ENCODE measurements around the gene MFAP2. TPM values are rescaled to one million over a fixed set of nuclear protein-coding genes. Genes with fewer than 3 reads are reported as not detected.

MFAP2 gene
- total RNA-seq = 10 to 100 TPM; 16.0 to 83.6 (median 36.1) TPM
- polyA plus RNA-seq = 10 to 100 TPM; 16.4 to 70.8 TPM
- long read RNA-seq, donor 1, transcript MFAP2-202 (9 exons, 1,260 nt) = major isoform, 71 of 233 reads
- long read RNA-seq, donor 1, partial matches to known transcripts = 12 of 233 reads
- long read RNA-seq, donor 1, other reads (novel, unspliced or antisense) = 148 of 233 reads
- long read RNA-seq, donor 2, transcript MFAP2-202 (9 exons, 1,260 nt) = major isoform, 32 of 76 reads
- long read RNA-seq, donor 2, partial matches to known transcripts = 18 of 76 reads
- long read RNA-seq, donor 2, other reads (novel, unspliced or antisense) = 24 of 76 reads
- long read RNA-seq, donor 3, transcript MFAP2-202 (9 exons, 1,260 nt) = major isoform, 155 of 272 reads
- long read RNA-seq, donor 3, partial matches to known transcripts = 15 of 272 reads
- long read RNA-seq, donor 3, other reads (novel, unspliced or antisense) = 102 of 272 reads

DNA sequence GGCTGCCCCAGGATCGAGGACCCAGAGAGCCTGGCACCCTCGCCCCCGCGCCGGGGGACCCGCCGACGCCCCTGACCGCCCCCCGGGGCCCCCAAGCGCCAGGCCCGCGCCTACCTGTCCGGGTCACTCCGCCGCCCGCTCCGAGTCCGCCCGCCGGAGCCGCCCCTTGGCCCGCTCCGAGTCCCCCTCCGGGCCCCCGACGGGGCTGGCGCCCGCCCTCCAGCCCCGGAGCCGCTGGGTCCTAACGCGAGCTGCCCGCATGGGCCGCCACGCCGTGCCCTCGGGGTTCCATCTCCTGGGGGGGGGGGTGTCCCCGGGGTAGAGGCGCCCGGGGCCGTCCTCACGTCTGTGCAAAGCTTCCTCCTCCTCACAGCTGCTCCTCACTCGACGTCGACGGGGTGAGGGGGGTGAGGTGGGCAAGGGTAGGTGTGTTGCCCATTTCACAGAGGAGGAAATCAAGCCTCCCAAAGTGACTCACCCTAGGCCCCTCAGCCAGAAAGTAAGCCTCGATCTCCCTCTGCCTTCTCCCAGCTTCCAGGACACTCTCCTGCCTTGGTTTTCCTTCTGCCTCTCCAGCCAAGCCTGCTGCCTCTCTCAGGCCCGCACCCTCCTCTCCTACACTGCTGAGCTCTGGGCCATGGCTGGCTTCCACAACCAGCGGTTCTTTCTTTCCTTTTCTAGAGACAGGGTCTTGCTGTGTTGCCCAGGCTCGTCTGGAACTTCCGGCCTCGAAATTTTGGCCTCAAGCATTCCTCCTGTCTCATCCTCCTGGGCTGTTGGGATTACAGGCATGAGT lies at the start of gene MFAP2:
Gene MFAP2, minus strand, starts transcription at position 148 of the 796 bp plus-strand sequence. CDS start 2,347 bp downstream, outside the sequence.
- Histone ChIP-seq H3K27me3 (no peaks in the 10 kb centered on the region), H3K4me3 (peak within 1 kb of the TSS; percentile 48), H3K27ac (peak within 1 kb of the TSS; percentile 89 to 91), H3K4me1 (ENCODE audit: insufficient read depth) (peaks cover 8% of the 10 kb centered on the region), H3K9me3 (no peaks in the 10 kb centered on the region), H3K36me3 (no peaks in the 10 kb centered on the region)
- intact Hi-C loops (cut with DNase I) = no loop called here
- peak; percentile 59 to 78 (median 66) for DNase-seq
- no peak for TF ChIP-seq EP300 (IDR thresholded peaks at IDR 0.05)
- no peak for TF ChIP-seq POLR2A (IDR thresholded peaks at IDR 0.05)
- TF ChIP-seq, protein P1, sequence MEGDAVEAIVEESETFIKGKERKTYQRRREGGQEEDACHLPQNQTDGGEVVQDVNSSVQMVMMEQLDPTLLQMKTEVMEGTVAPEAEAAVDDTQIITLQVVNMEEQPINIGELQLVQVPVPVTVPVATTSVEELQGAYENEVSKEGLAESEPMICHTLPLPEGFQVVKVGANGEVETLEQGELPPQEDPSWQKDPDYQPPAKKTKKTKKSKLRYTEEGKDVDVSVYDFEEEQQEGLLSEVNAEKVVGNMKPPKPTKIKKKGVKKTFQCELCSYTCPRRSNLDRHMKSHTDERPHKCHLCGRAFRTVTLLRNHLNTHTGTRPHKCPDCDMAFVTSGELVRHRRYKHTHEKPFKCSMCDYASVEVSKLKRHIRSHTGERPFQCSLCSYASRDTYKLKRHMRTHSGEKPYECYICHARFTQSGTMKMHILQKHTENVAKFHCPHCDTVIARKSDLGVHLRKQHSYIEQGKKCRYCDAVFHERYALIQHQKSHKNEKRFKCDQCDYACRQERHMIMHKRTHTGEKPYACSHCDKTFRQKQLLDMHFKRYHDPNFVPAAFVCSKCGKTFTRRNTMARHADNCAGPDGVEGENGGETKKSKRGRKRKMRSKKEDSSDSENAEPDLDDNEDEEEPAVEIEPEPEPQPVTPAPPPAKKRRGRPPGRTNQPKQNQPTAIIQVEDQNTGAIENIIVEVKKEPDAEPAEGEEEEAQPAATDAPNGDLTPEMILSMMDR (IDR thresholded peaks at IDR 0.05) = no peak
- 7 to 10% (median 9%) methylated on average over 39 to 53 of the region's 53 CpGs for WGBS, 3 donors

DNA sequence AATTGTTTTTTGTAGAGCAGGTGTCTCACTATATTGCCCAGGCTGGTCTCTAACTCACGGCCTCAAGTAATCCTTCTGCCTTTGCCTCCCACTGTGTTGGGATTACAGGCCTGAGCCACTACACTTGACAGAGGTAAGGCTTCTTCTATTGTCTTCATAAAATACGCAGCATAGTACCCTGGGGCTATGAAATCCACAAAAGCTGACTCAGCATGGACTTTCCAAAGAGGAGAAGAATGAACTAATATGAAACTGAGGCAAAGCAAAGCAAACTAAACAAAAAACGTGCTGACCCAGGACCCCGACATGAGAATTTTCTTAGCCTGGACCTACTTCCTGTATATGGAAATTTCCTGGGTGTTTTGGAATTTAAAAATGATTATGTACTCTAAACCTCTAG lies 49.8 kb upstream of the MFAP2 start:
- H3K4me1 ChIP-seq (ENCODE audit: insufficient read depth) = no peaks in the 10 kb centered on the region
- TF ChIP-seq EP300 (IDR thresholded peaks at IDR 0.05) (no peak), POLR2A (IDR thresholded peaks at IDR 0.05) (no peak)
- TF ChIP-seq, protein P1 (IDR thresholded peaks at IDR 0.05) = no peak
- WGBS, 3 donors = 79 to 85% (median 81%) methylated on average over 4 of the region's 4 CpGs
- H3K27me3 ChIP-seq = no peaks in the 10 kb centered on the region
- DNase-seq = no peak
- intact Hi-C loops (cut with DNase I) = no loop called here
- H3K36me3 ChIP-seq = no peaks in the 10 kb centered on the region
- no peaks in the 10 kb centered on the region for H3K9me3 ChIP-seq
- no peak overlapping the region for H3K4me3 ChIP-seq
- H3K27ac ChIP-seq = no peak overlapping the region

DNA sequence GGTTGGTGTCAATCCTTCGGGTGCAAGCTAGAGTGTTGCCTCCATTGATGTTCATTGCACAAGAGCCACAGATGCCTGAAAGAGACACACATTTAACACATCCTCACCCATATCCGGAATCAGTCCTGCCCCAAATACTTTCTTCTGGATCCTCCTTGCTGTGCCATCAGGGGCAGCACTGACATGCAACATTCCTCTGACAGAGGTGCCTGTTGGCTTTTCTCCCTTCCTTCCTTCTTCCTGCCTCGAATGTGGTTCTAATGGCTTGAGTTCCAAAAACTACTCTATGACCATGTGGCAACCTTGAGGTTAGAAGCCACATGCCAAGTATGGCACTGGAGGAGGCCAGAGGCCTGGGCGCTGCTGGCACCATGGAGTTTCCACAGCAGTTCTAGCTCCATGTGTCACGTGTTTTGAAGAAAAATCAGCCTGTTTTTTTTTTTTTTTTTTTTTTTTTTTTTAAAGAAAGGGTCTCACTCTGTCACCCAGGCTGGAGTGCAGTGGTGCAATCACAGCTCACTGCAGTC lies 48.3 kb upstream of the MFAP2 start:
- Histone ChIP-seq H3K27me3 (no peaks in the 10 kb centered on the region), H3K4me1 (ENCODE audit: insufficient read depth) (no peaks in the 10 kb centered on the region), H3K4me3 (no peak overlapping the region), H3K36me3 (no peaks in the 10 kb centered on the region), H3K27ac (no peak overlapping the region), H3K9me3 (no peaks in the 10 kb centered on the region)
- intact Hi-C loops (cut with DNase I) = no loop called here
- 76 to 79% (median 77%) methylated on average over 5 of the region's 5 CpGs for WGBS, 3 donors
- TF ChIP-seq POLR2A (IDR thresholded peaks at IDR 0.05) (no peak), EP300 (IDR thresholded peaks at IDR 0.05) (no peak)
- TF ChIP-seq, protein P1 (IDR thresholded peaks at IDR 0.05) = no peak
- no peak for DNase-seq

GRCh38 chr1:17027900-17028299 lies 47.5 kb upstream of the MFAP2 start:
- H3K4me3 ChIP-seq = no peak overlapping the region
- no peak for DNase-seq
- H3K27ac ChIP-seq = no peak overlapping the region
- no peak for TF ChIP-seq POLR2A (IDR thresholded peaks at IDR 0.05)
- no peak for TF ChIP-seq EP300 (IDR thresholded peaks at IDR 0.05)
- H3K9me3 ChIP-seq = no peaks in the 10 kb centered on the region
- intact Hi-C loops (cut with DNase I) = no loop called here
- H3K4me1 ChIP-seq (ENCODE audit: insufficient read depth) = no peaks in the 10 kb centered on the region
- H3K27me3 ChIP-seq = no peaks in the 10 kb centered on the region
- 69 to 81% (median 73%) methylated on average over 2 of the region's 2 CpGs for WGBS, 3 donors
- H3K36me3 ChIP-seq = no peaks in the 10 kb centered on the region

Measured in ovary (tissue), 10 donors.